Lung (tissue), 12 donors: ENCODE data around the gene TMEM60. TPM values are rescaled to one million over a fixed set of nuclear protein-coding genes. Genes with fewer than 3 reads are reported as not detected.

Experiments
- ATAC-seq: fragments of 200-7000 bp; cut with Tn5 transposase; one replicate; pipeline ENCODE4 v1.9.1; 2020; ENCODE audit warnings: moderate number of reproducible peaks; ENCODE audit not compliant: insufficient read depth, low FRiP score
- DNase-seq, 3 donors: peaks; one replicate each; pipeline ENCODE4 v3.0.0-alpha.2; 2013 to 2017
- H3K27ac ChIP-seq, 2 donors: one replicate each; pipeline ENCODE4 v1.5.1; 2013; ENCODE audit warnings: mild to moderate bottlenecking in 2 of 2, moderate library complexity in 2 of 2, control low read depth in 1 of 2, inconsistent platforms in 1 of 2, low read depth in 1 of 2, low read length in 1 of 2
- H3K27me3 ChIP-seq, 3 donors: one replicate each; pipeline ENCODE4 v1.5.1; 2013; ENCODE audit warnings: low read length in 2 of 3; ENCODE audit not compliant: control insufficient read depth in 3 of 3, insufficient read depth in 3 of 3
- H3K36me3 ChIP-seq, 4 donors: one replicate each; pipeline ENCODE4 v1.5.1; 2013; ENCODE audit warnings: low read length in 4 of 4, mild to moderate bottlenecking in 1 of 4, moderate library complexity in 1 of 4; ENCODE audit not compliant: control insufficient read depth in 4 of 4, insufficient read depth in 4 of 4
- H3K4me1 ChIP-seq, 5 donors: one replicate each; pipeline ENCODE4 v1.5.1; 2013; ENCODE audit warnings: low read length in 5 of 5, mild to moderate bottlenecking in 2 of 5, moderate library complexity in 1 of 5; ENCODE audit not compliant: control insufficient read depth in 5 of 5, insufficient read depth in 5 of 5
- H3K4me3 ChIP-seq: one replicate; pipeline ENCODE4 v1.5.1; 2013; ENCODE audit warnings: mild to moderate bottlenecking, control low read depth, moderate library complexity
- H3K9ac ChIP-seq, 2 donors: one replicate each; pipeline ENCODE4 v1.5.1; 2013; ENCODE audit warnings: low read length in 2 of 2, control low read depth in 1 of 2; ENCODE audit not compliant: insufficient read depth in 1 of 2
- H3K9me3 ChIP-seq, 4 donors: one replicate each; pipeline ENCODE4 v1.5.1; 2013; ENCODE audit warnings: low read length in 3 of 4, mild to moderate bottlenecking in 1 of 4, moderate library complexity in 1 of 4; ENCODE audit not compliant: control insufficient read depth in 4 of 4, insufficient read depth in 3 of 4
- CTCF ChIP-seq: IDR thresholded peaks from 2 replicates; pipeline ENCODE4 v1.5.1; 2012; ENCODE audit warnings: mild to moderate bottlenecking; ENCODE audit errors: control extremely low read depth, extremely low read depth
- WGBS, 2 donors: extraction: QIAGEN DNeasy Blood & Tissue Kit; methylation state at CpG; one replicate each; pipeline ENCODE4 v1.1.7; 2013; 5-methylcytosine and 5-hydroxymethylcytosine counted together
- polyA plus RNA-seq, 2 donors: library from polyadenylated mRNA; stranded (reverse); fragments of 200-250 nt; gene quantifications; one replicate each; pipeline ENCODE4 v1.2.1, GENCODE V29; 2013
- total RNA-seq, 2 donors: library from RNA; depleted of rRNA in 1 of 2; stranded (reverse); fragments of >200 nt in 1 of 2; gene quantifications; one replicate each; pipeline ENCODE4 v1.2.1, GENCODE V29; 2014 to 2021
- donor health status: control.
- donor health status: control.
- donor health status: Bipolar disorder and iron deficiency.
- donor health status: healthy.
- donor health status: DM: yes; HTN: yes; CAD: no.

TMEM60 gene
- total and polyA plus RNA-seq, 4 donors: 12.2 to 46.4 (median 19.6) TPM

- no peaks in the 10 kb centered on the region for H3K27me3 ChIP-seq
- no peak overlapping the region for H3K9ac ChIP-seq
- DNase-seq (no peak), ATAC-seq (no peak)
- peaks cover 0 to 8% (median 4%) of the 10 kb centered on the region in 5 donors for H3K4me1 ChIP-seq
- WGBS, 2 donors: 40 to 51% methylated on average over 1 of the region's 1 CpG
- H3K27ac ChIP-seq: no peak overlapping the region
- H3K36me3 ChIP-seq: peaks cover 0 to 8% (median 3%) of the 10 kb centered on the region in 4 donors
- H3K4me3 ChIP-seq: no peak overlapping the region
- H3K9me3 ChIP-seq: no peaks in the 10 kb centered on the region
- TF ChIP-seq CTCF: no peak
Measured at GRCh38 chr7:77747718-77748117, 50.5 kb downstream of the TMEM60 start.

- peaks cover 0 to 8% (median 3%) of the 10 kb centered on the region in 5 donors for H3K4me1 ChIP-seq
- DNase-seq (no peak), ATAC-seq (no peak)
- TF ChIP-seq CTCF: no peak
- WGBS, 2 donors: 50 to 77% methylated on average over 2 of the region's 2 CpGs
- no peak overlapping the region for H3K27ac ChIP-seq
- no peaks in the 10 kb centered on the region for H3K9me3 ChIP-seq
- no peaks in the 10 kb centered on the region for H3K27me3 ChIP-seq
- peaks cover 0 to 8% (median 3%) of the 10 kb centered on the region in 4 donors for H3K36me3 ChIP-seq
- H3K9ac ChIP-seq: no peak overlapping the region
- no peak overlapping the region for H3K4me3 ChIP-seq
Measured at GRCh38 chr7:77747178-77747577, 51.1 kb downstream of the TMEM60 start.

GRCh38 chr7:77746824-77747165 is 51.4 kb downstream of the TMEM60 start:
- no peak for DNase-seq
- Histone ChIP-seq H3K9me3 (no peaks in the 10 kb centered on the region), H3K4me3 (no peak overlapping the region), H3K27ac (no peak overlapping the region), H3K9ac (no peak overlapping the region), H3K27me3 (no peaks in the 10 kb centered on the region), H3K4me1 (peaks cover 0 to 4% (median 0%) of the 10 kb centered on the region in 5 donors), H3K36me3 (peaks cover 0 to 8% (median 2%) of the 10 kb centered on the region in 4 donors)
- WGBS, 2 donors: 94 to 100% methylated on average over 2 of the region's 2 CpGs
- no peak for ATAC-seq
- no peak for TF ChIP-seq CTCF

GRCh38 chr7:77746164-77746823 is 51.9 kb downstream of the TMEM60 start:
- Histone ChIP-seq H3K9ac (no peak overlapping the region), H3K27me3 (no peaks in the 10 kb centered on the region), H3K36me3 (peaks cover 0 to 8% (median 2%) of the 10 kb centered on the region in 4 donors), H3K9me3 (no peaks in the 10 kb centered on the region), H3K27ac (no peak overlapping the region), H3K4me1 (peaks cover 0 to 4% (median 0%) of the 10 kb centered on the region in 5 donors), H3K4me3 (no peak overlapping the region)
- ATAC-seq (no peak), DNase-seq (no peak)
- no peak for TF ChIP-seq CTCF
- WGBS, 2 donors: 92 to 95% methylated on average over 6 of the region's 6 CpGs
